Common myeloid progenitor, CD34-positive (primary cell): Measurements from ENCODE around the gene PDLIM4.

ENCODE experiments used
- CTCF ChIA-PET: fragments of 350-600 bp; sonication (Branson Sonifier 250); formaldehyde crosslinking; loops from one replicate; lab custom pipeline; 2021; ENCODE audit warnings: antibody characterized with exemption; lab: Charles Lee
- POLR2A ChIA-PET: fragments of 350-600 bp; sonication (Branson Sonifier 250); formaldehyde crosslinking; loops from one replicate; lab custom pipeline; 2021; ENCODE audit warnings: antibody characterized with exemption; lab: Charles Lee
- DNase-seq, 3 donors: peaks; one replicate each; pipeline versions ENCODE4 v3.0.0 to v3.0.0-alpha.2; 2013
- H3K27ac ChIP-seq, 2 experiments: 1 replicate in 1 of 2; 2 replicates in 1 of 2; pipeline ENCODE4 v1.7.0; 2013; ENCODE audit warnings: inconsistent platforms in 2 of 2, low read length in 2 of 2, mild to moderate bottlenecking in 2 of 2, low read depth in 1 of 2, moderate library complexity in 1 of 2; ENCODE audit not compliant: severe bottlenecking in 2 of 2, insufficient read depth in 1 of 2, poor library complexity in 1 of 2
- H3K27me3 ChIP-seq, 5 experiments: replicated peaks in 2 of 5; 1 replicate in 3 of 5; 2 replicates in 2 of 5; pipeline versions ENCODE4 v1.6.1 to v1.7.0; 2013; ENCODE audit warnings: low read length in 4 of 5, mild to moderate bottlenecking in 2 of 5, moderate library complexity in 2 of 5, inconsistent platforms in 1 of 5; ENCODE audit not compliant: insufficient read depth in 5 of 5, control insufficient read depth in 4 of 5
- H3K36me3 ChIP-seq, 4 experiments: 1 replicate in 2 of 4; 2 replicates in 2 of 4; pipeline versions ENCODE4 v1.6.1 to v1.7.0; 2013; ENCODE audit warnings: low read length in 3 of 4, control low read depth in 1 of 4, mild to moderate bottlenecking in 1 of 4; ENCODE audit not compliant: control insufficient read depth in 4 of 4, insufficient read depth in 4 of 4
- H3K4me1 ChIP-seq, 4 experiments: 1 replicate in 3 of 4; 2 replicates in 1 of 4; pipeline versions ENCODE4 v1.6.1 to v1.7.1; 2013; ENCODE audit warnings: low read length in 3 of 4, mild to moderate bottlenecking in 3 of 4, control low read depth in 1 of 4, inconsistent platforms in 1 of 4, moderate library complexity in 1 of 4; ENCODE audit not compliant: control insufficient read depth in 4 of 4, insufficient read depth in 4 of 4; ENCODE audit errors: control extremely low read depth in 1 of 4
- H3K4me3 ChIP-seq, 7 experiments: 1 replicate in 4 of 7; 2 replicates in 3 of 7; pipeline versions ENCODE4 v1.5.1 to v1.7.0; 2013; ENCODE audit warnings: mild to moderate bottlenecking in 7 of 7, low read length in 6 of 7, moderate library complexity in 6 of 7, inconsistent platforms in 2 of 7, low read depth in 2 of 7, control low read depth in 1 of 7; ENCODE audit not compliant: insufficient read depth in 4 of 7, control insufficient read depth in 1 of 7; ENCODE audit errors: extremely low read depth in 1 of 7
- H3K9me3 ChIP-seq, 5 experiments: 1 replicate in 4 of 5; 2 replicates in 1 of 5; pipeline versions ENCODE4 v1.6.1 to v1.7.1; 2013; ENCODE audit warnings: low read length in 4 of 5, mild to moderate bottlenecking in 2 of 5, inconsistent platforms in 1 of 5, low read depth in 1 of 5, moderate library complexity in 1 of 5; ENCODE audit not compliant: control insufficient read depth in 4 of 5, insufficient read depth in 2 of 5; ENCODE audit errors: control extremely low read depth in 1 of 5
- WGBS: methylation state at CpG from one replicate; pipeline ENCODE4 v1.1.5; 2013; ENCODE audit not compliant: insufficient coverage; 5-methylcytosine and 5-hydroxymethylcytosine counted together

The PDLIM4 gene

DNA sequence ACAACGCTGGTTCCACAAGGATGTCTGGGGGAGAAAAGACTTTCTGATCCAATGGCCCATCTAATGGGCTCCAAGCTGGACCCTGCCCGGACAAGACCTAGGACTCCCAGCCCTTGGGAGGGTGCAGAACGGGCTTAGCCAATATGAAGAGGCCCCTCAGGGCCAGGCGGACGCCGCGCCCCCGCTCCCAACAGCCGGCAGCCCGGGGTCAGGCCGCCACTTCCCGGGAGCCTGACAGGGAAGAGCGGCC is 30.3 kb upstream of the PDLIM4 start:
- peaks cover 0 to 32% (median 21%) of the 10 kb centered on the region in 4 experiments for H3K4me1 ChIP-seq

DNA sequence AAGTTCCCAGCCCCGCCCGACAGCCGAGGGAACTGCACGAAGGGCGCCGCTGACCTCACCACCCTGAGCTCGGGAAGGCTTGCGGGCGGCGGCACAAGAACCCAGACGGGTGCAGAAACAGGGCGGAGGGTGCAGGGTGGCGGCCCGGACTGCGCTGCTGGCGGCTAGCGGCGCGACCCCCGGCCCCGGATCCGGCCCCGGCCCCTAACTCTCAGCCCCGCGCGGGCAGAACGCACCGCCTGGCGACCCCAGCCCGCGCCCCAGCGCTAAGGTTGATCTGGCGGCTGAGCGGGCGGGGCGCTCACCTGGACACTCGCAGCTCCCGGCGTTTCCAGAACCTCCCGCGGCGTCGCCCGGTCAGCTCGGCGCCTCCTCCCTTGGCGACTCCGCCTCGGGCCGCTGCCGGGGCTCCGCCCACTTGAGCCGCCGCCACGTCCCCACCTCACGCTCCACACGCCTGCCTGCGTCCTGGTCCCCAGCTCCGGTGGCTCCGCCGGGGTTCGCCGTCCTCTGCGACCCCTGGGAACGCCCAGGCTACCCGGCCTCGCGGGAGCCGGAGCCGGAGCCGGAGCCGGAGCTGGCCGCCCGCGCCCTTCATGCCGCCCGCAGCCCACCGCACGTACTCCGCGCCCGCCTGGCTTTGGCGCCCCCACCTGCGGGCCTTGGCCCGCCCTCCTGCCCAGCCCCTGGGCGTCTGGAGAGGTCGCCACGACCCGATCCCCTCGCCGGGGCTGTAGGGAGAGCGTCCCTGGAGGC is 29.8 kb upstream of the PDLIM4 start, which contains the start of gene P4HA2:
Gene P4HA2 (minus strand): TSS at position 369 of the 756 bp plus-strand sequence. CDS start 9,227 bp downstream, outside the sequence.
- Histone ChIP-seq H3K4me3 (peak within 1 kb of the TSS; percentile 30 to 77 (median 62)), H3K27me3 (peaks cover 0 to 20% (median 13%) of the 10 kb centered on the region in 5 experiments), H3K36me3 (no peaks in the 10 kb centered on the region), H3K4me1 (peaks cover 0 to 32% (median 21%) of the 10 kb centered on the region in 4 experiments), H3K9me3 (no peaks in the 10 kb centered on the region), H3K27ac (peak within 1 kb of the TSS in 1 of 2 experiments; percentile 45)
- POLR2A ChIA-PET, result no interaction called here
- CTCF ChIA-PET, result interaction anchor here (0.7 to 1.5 kb wide), 8 partner anchors 9 to 37 kb away, joined by 3 to 5 read pairs (median 4); no protein-coding TSS in a partner anchor
- peak in 2 of 3 donors; percentile 40 to 45 for DNase-seq
- 0% methylated on average over 62 of the region's 92 CpGs for WGBS

More for the DNA sequence above, 30.3 kb upstream of the PDLIM4 start:
- under 1% methylated on average over 12 of the region's 13 CpGs for WGBS
- Histone ChIP-seq H3K27me3 (peaks cover 0 to 20% (median 13%) of the 10 kb centered on the region in 5 experiments), H3K36me3 (no peaks in the 10 kb centered on the region), H3K9me3 (no peaks in the 10 kb centered on the region), H3K4me3 (peak overlapping the region; percentile 30 to 77 (median 62)), H3K27ac (no peak overlapping the region)
- POLR2A ChIA-PET, result no interaction called here
- DNase-seq, result no peak
- CTCF ChIA-PET, result interaction anchor here (0.7 to 1.5 kb wide), 7 partner anchors 8 to 34 kb away, joined by 3 to 5 read pairs (median 4); no protein-coding TSS in a partner anchor

DNA sequence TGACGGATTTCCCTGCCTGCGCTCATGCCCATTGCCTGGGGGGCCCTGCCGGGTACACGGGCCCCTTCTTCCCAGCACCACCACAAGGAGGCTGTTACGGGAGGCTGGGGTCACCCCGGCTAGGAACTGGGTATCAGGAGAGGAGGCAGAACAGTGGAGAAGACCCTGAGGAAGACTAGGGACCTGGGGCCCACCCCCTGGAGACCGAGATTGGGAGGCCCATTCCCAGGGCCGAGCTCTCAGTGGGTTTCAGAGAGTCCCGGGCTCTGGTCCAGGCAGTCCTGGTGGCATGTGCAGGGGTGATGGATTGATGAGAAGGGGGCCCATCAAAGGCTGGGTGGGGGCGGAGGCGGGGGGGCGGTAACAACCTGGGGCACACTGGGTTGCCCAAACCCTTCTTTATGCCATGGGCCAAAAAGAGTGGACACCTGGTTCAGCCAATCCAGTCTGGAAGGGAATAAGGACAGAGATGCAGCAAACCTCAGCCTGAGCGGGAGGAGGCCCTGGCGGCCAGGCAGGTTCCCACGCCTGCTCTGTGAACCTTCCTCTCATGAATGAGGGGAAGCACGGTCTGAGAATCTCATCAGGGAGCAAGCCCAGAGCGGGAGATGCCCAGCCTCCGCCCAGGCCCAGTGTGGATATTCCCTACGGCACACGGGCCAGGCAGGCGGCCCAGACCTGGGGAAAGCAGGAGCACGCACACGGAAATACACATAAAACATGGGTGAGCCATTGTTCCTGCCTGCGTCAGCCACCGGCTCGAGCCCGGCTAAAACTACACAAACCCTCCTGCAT is 29.1 kb upstream of the PDLIM4 start:
- no peak for DNase-seq
- POLR2A ChIA-PET, result no interaction called here
- H3K27me3 ChIP-seq, result peaks cover 0 to 20% (median 13%) of the 10 kb centered on the region in 5 experiments
- CTCF ChIA-PET, result interaction anchor here (1.0 to 1.6 kb wide), 6 partner anchors 9 to 66 kb away, joined by 3 to 6 read pairs (median 4); partner anchors contain the start of gene SLC22A4
- H3K36me3 ChIP-seq, result no peaks in the 10 kb centered on the region
- no peaks in the 10 kb centered on the region for H3K9me3 ChIP-seq
- peak overlapping the region; percentile 30 to 77 (median 62) for H3K4me3 ChIP-seq
- H3K27ac ChIP-seq, result peak overlapping the region in 1 of 2 experiments; percentile 45
- 99% methylated on average over 19 of the region's 27 CpGs for WGBS
- peaks cover 0 to 32% (median 21%) of the 10 kb centered on the region in 4 experiments for H3K4me1 ChIP-seq

DNA sequence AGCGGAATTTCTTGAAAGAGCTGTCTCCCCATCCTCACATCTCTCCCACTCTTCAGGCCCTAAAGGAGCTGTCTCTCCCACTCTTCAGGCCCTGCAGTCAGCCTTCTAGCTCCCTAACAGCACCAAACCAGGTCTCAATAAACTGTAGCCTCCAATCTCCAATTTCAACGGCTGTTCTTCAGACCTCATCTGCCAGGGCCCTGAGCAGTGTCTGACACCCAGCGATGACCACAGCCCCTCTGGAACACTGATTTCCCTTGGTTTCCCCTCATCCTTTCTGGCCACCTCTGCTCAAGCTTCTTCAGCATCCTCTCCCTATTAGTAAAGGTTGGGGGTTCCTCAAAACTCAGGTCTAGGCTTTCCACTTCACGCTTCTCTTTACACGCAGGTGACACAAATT is 28.3 kb upstream of the PDLIM4 start:
- Histone ChIP-seq H3K4me1 (peaks cover 0 to 32% (median 21%) of the 10 kb centered on the region in 4 experiments), H3K36me3 (no peaks in the 10 kb centered on the region), H3K27ac (no peak overlapping the region), H3K27me3 (peaks cover 0 to 20% (median 13%) of the 10 kb centered on the region in 5 experiments), H3K9me3 (no peaks in the 10 kb centered on the region), H3K4me3 (no peak overlapping the region)
- no peak for DNase-seq
- ChIA-PET CTCF (interaction anchor here (1.0 to 1.6 kb wide), 2 partner anchors 8 to 65 kb away, joined by 5 to 6 read pairs; partner anchors contain the start of gene SLC22A4), POLR2A (interaction anchor here (0.6 kb wide), 1 partner anchor 1014 kb away, joined by 3 read pairs; no protein-coding TSS in a partner anchor)
- 96% methylated on average over 4 of the region's 5 CpGs for WGBS

DNA sequence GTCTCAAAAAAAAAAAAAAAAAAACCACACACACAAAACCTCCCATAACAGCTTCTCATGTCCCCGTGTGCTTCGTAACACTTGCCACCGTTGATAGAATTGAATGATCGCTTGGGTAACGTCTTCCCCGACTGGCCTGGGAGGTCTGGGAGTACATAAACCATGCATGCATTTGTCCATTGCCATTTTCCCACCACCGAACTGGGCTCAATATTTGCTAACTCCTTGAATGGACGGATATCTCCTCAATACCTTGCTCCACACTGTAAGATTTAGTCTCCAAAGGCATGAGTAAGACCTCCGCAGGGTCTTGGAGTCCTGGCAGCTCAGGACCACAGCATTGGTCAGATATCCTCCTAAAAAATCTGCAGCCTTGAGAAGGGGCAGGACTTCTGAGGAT is 26.6 kb upstream of the PDLIM4 start:
- Histone ChIP-seq H3K27me3 (peaks cover 0 to 20% (median 13%) of the 10 kb centered on the region in 5 experiments), H3K36me3 (no peaks in the 10 kb centered on the region), H3K4me3 (no peak overlapping the region), H3K4me1 (peaks cover 0 to 32% (median 21%) of the 10 kb centered on the region in 4 experiments), H3K9me3 (no peaks in the 10 kb centered on the region), H3K27ac (no peak overlapping the region)
- DNase-seq, result no peak
- 98% methylated on average over 9 of the region's 9 CpGs for WGBS
- CTCF ChIA-PET, result no interaction called here
- POLR2A ChIA-PET, result no interaction called here

DNA sequence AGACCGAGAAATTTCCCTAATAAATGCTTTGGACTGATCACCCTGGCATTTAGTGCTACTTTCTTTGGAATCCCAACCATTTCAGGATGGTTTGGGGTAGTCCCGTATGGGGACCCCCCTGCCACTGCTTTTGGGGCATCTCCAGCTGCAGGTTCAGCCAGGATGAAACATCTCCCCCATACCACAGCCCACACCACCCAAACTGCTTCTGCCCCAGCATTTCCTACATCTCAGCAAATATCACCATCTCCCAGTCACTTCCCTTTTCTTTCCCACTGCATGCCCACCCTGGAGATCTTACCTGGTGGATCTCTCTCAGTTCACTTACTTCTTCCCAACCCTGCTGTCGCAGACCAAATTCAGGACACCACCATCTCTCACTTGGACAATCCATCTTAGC is 25.0 kb upstream of the PDLIM4 start:
- ChIA-PET CTCF (interaction anchor here (0.6 to 1.5 kb wide), 2 partner anchors 61 to 83 kb away, joined by 3 to 5 read pairs; no protein-coding TSS in a partner anchor), POLR2A (no interaction called here)
- WGBS, result 36% methylated on average over 1 of the region's 3 CpGs
- no peak for DNase-seq
- Histone ChIP-seq H3K4me1 (peaks cover 0 to 27% (median 13%) of the 10 kb centered on the region in 4 experiments), H3K36me3 (no peaks in the 10 kb centered on the region), H3K27ac (no peak overlapping the region), H3K4me3 (no peak overlapping the region), H3K9me3 (no peaks in the 10 kb centered on the region), H3K27me3 (peaks cover 0 to 7% (median 1%) of the 10 kb centered on the region in 5 experiments)
